ENCODE measurements around the gene HDAC10. TPM values are rescaled to one million over a fixed set of nuclear protein-coding genes. Genes with fewer than 3 reads are reported as not detected.
"Not testable (repeated sequence)": the region's sequence is repeated elsewhere in the genome, so short reads cannot be mapped to it uniquely, and the experiment has no call there.

HDAC10 gene
- total RNA-seq, 2 donors from 2014 or later, result 66.4 to 67.5 TPM

DNA sequence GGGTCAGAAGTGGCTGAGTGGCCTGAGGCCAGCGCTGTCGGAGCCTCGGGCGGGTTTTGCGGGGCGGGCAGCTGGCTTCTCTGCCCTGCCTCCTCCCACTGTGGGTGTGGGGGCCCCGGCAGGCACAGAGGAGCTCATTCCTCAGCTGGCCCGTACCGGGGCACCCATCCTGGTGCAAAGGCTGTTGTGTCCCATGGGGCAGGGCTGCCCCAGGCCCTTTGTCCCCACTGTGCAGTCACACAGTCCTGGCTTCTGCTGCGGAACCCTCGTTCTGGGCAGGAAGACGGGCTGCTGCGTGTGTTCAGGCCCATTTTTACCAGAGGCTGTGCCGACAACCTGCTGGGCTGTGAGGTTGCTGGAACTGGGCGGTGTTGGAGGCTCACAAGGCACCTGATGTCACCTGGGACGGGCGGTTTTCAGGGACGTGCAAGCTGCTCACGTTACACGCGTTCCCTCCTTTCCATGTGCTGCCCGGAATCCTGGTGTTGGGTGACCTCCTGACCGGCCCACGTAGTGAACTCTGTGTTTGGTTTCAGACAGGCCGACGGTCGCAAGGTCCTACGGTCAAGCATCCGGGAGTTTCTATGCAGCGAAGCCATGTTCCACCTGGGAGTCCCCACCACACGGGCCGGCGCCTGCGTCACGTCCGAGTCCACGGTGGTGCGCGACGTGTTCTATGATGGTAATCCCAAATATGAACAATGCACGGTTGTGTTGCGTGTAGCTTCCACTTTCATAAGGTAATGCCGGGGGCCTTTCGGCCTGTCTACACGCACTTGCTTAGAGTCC lies 45.1 kb downstream of the HDAC10 start:
- H3K27me3 Mint-ChIP-seq, result no peaks in the 10 kb centered on the region
- peaks cover 52% of the 10 kb centered on the region for H3K36me3 Mint-ChIP-seq (ENCODE audit: low read depth)

DNA sequence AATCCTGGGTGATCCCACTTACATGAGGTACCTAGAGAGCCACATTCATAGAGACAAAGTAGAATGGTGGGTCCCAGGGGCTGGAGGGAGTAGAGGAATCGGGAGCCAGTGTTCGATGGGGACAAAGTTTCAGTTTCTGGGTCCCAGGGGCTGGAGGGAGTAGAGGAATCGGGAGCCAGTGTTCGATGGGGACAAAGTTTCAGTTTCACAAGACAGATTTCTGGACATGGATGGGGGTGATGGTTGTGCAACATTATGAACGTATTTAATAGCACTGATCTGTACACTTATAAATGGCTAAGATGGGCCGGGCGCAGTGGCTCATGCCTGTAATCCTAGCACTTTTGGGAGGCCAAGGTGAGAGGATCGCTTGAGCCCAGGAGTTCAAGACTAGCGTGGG lies 46.1 kb downstream of the HDAC10 start:
- not testable (repeated sequence) for H3K9me3 Mint-ChIP-seq; H3K4me1 Mint-ChIP-seq; H3K27ac Mint-ChIP-seq; H3K27me3 Mint-ChIP-seq; ATAC-seq (replicated peaks); H3K4me3 Mint-ChIP-seq
- peaks cover 45% of the 10 kb centered on the region for H3K36me3 Mint-ChIP-seq (ENCODE audit: low read depth)

More for the DNA sequence above, 45.1 kb downstream of the HDAC10 start:
- ATAC-seq (replicated peaks), result no peak
- peaks cover 9% of the 10 kb centered on the region for H3K4me1 Mint-ChIP-seq
- H3K9me3 Mint-ChIP-seq, result no peaks in the 10 kb centered on the region
- H3K27ac Mint-ChIP-seq, result no peak overlapping the region
- no peak overlapping the region for H3K4me3 Mint-ChIP-seq

DNA sequence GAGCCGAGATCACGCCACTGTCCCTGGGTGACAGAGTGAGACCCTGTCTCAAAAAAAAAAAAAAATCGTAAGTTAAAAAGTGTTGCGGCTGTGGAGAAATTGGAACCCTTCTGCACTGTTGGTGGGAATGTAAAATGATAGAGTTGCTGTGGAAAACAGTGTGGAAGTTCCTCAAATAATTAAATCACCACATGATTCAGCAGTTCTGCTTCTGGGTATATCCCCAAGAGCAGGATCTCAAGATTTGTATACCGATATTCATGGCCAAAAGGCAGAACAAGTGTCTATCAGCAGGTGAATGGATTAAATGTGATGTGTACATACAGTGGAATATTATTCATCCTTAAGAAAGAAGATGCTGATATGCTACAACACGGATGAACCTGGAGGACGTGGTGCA lies 46.5 kb downstream of the HDAC10 start:
- H3K36me3 Mint-ChIP-seq (ENCODE audit: low read depth), result peaks cover 41% of the 10 kb centered on the region
- peaks cover 4% of the 10 kb centered on the region for H3K4me1 Mint-ChIP-seq
- no peaks in the 10 kb centered on the region for H3K27me3 Mint-ChIP-seq
- no peak overlapping the region for H3K27ac Mint-ChIP-seq
- H3K4me3 Mint-ChIP-seq, result no peak overlapping the region
- no peak for ATAC-seq (replicated peaks)
- no peaks in the 10 kb centered on the region for H3K9me3 Mint-ChIP-seq

DNA sequence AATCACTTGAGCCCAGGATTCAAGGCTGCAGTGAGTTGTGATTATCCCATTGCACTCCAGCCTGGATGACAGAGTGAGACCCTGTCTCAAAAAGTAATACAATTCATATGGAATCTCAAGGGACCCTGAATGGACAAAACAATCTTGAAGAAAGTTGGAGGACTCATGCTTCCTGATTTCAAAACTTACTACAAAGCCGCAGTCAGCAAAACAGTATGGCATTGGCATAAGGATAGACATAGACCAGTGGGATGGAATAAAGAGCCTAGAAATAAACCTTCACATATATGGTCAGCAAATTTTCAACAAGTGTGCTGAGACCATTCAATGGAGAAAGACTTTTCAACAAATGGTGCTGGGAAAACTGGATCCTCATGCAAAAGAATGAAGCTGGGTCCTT lies 47.8 kb downstream of the HDAC10 start:
- Mint-ChIP-seq H3K27me3 (no peaks in the 10 kb centered on the region), H3K4me3 (no peak overlapping the region), H3K27ac (no peak overlapping the region), H3K9me3 (no peaks in the 10 kb centered on the region), H3K36me3 (ENCODE audit: low read depth) (peaks cover 44% of the 10 kb centered on the region), H3K4me1 (peaks cover 3% of the 10 kb centered on the region)
- no peak for ATAC-seq (replicated peaks)

DNA sequence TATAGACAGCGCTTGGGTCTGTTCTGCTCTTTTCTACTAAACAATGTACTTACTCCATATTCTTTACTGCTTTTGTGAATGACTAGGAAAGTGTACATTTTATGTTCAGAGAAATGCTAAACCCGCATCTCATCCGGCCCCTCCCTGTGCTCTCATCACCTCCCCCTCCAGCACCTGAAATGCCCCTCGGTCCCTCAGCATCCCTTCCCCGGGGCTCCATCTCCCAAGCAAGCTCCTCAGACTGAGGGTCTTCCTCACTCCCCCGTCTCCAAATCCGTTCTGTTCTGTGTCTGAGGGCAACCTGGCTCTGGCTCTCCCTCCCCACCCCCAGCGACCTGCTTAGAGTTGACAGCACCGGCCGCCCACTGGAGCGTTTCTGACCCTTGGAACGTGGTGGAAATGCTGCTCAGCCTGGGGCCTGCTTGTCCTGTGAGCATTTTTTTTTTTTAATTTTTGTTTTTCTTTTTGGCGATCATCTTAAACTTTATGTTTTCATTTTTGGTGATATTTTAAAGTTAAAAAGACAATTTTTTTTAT lies 48.9 kb downstream of the HDAC10 start:
- Mint-ChIP-seq H3K4me3 (peak overlapping the region; percentile 78), H3K9me3 (no peaks in the 10 kb centered on the region), H3K36me3 (ENCODE audit: low read depth) (peaks cover 44% of the 10 kb centered on the region), H3K27ac (peak overlapping the region; percentile 56), H3K27me3 (no peaks in the 10 kb centered on the region), H3K4me1 (peaks cover 3% of the 10 kb centered on the region)
- ATAC-seq (replicated peaks), result no peak

DNA sequence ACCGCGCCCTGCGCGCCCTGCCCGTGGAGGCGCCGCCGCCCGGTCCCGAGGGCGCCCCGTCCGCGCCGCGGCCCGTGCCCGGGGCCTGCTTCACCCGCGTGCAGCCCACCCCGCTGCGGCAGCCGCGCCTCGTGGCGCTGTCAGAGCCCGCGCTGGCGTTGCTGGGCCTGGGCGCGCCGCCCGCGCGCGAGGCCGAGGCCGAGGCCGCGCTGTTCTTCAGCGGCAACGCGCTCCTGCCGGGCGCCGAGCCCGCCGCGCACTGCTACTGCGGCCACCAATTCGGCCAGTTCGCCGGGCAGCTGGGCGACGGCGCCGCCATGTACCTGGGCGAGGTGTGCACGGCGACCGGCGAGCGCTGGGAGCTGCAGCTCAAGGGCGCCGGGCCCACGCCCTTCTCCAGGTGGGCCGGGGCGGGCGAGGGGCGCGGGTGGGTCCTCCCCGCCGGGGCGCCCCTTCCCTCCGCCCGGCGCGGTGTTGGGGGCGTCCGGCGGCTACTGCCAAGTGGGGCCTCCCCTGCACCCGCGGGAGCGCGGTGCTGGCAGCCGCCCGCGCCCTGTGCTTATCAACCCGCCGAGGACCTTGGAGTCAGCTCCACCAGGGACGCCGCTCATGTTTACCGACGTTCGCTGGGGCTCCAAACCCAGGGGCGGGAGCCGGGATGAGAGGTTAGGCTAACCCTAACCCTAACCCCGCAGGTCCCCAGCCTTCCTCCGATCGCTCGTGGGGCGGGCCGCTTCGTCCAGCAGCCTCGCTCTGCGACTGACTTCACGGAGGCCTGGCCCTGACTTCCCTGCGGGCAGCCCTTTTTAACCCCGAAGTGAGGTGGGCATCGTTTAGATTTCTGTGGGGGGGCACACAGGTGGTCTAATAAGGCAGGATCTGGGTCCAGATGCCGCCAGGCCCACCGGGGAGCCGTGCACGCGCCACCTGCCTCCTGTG lies 49.6 kb downstream of the HDAC10 start:
- Mint-ChIP-seq H3K27ac (peak overlapping the region; percentile 56), H3K9me3 (no peaks in the 10 kb centered on the region), H3K36me3 (ENCODE audit: low read depth) (peaks cover 48% of the 10 kb centered on the region), H3K27me3 (no peaks in the 10 kb centered on the region), H3K4me1 (peaks cover 3% of the 10 kb centered on the region), H3K4me3 (peak overlapping the region; percentile 78)
- peak; percentile 32 for ATAC-seq (replicated peaks)

DNA sequence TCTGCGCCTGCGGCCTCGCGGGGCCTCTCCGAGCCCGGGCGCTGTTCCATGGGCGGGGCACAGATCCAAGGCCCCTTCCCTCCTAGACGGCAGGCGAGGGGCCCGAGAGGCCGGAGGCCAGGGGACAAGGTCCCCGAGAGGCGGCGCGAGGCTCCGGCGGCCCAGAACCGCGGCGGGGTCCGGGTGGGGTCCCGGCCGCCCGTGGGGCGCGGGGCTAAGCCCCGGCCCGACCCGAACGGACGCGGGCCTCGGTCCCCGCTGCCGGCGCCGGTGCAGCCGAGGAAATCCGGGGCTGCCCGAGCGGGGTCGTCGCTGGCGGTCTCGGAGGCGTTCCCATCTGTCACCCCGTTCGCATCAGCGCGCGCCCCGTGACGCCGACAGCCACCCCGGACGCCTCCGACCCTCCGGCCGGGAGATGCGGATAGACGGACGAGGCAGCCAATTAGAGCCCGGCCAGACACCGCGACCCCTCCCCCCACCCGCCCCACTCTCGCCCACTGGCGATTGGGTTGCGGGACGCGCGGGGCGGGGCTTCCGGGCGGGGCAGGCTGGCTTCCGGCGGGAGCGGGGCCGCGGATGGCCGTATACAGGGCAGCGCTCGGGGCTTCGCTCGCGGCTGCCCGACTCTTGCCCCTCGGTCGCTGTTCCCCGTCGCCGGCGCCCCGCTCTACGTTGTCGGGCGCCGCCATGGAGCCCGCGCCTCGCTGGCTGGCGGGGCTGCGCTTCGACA lies 50.4 kb downstream of the HDAC10 start, which contains the start of gene SELENOO:
SELENOO (plus strand) TSS at position 551 of the 730 bp plus-strand sequence; CDS start at position 577, 26 bp downstream.
- Mint-ChIP-seq H3K36me3 (ENCODE audit: low read depth) (peaks cover 53% of the 10 kb centered on the region), H3K4me1 (peaks cover 3% of the 10 kb centered on the region), H3K9me3 (no peaks in the 10 kb centered on the region), H3K4me3 (peak within 1 kb of the TSS; percentile 78), H3K27ac (peak within 1 kb of the TSS; percentile 56), H3K27me3 (no peaks in the 10 kb centered on the region)
- peak; percentile 92 for ATAC-seq (replicated peaks)

DNA sequence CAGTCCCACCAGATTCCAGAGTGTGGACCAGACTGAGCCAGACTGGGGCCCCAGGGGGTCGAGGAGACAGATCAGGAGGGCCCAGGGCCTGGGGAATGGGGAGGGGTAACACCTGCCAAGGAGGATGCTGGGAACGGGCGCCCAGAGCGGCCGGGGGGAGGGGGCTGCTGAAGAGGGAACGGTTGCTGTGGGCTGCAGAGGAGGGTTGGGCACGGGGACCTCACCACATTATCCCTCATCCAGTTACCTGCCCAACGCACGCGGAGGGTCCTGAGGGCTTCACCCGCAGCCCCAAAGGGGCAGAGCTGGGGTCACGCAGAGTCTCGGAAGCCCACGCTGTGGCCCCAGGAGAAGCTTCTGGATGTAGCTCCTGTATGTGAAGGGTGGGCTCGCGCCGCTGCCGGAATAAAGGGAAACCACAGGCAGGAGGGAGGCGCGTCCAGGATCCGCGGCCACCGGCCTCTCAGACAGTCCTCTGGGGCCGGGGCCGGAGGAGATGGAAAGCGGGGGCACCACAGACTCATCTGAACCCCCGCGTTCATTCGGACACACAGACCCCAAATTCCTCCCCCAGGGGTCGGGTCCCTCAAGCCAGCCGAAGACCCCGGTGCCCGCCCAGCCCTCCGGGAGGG lies 51.1 kb downstream of the HDAC10 start:
- H3K9me3 Mint-ChIP-seq, result no peaks in the 10 kb centered on the region
- peaks cover 3% of the 10 kb centered on the region for H3K4me1 Mint-ChIP-seq
- peak overlapping the region; percentile 58 for H3K4me3 Mint-ChIP-seq
- peaks cover 55% of the 10 kb centered on the region for H3K36me3 Mint-ChIP-seq (ENCODE audit: low read depth)
- peak; percentile 2 for ATAC-seq (replicated peaks)
- H3K27me3 Mint-ChIP-seq, result no peaks in the 10 kb centered on the region
- no peak overlapping the region for H3K27ac Mint-ChIP-seq

DNA sequence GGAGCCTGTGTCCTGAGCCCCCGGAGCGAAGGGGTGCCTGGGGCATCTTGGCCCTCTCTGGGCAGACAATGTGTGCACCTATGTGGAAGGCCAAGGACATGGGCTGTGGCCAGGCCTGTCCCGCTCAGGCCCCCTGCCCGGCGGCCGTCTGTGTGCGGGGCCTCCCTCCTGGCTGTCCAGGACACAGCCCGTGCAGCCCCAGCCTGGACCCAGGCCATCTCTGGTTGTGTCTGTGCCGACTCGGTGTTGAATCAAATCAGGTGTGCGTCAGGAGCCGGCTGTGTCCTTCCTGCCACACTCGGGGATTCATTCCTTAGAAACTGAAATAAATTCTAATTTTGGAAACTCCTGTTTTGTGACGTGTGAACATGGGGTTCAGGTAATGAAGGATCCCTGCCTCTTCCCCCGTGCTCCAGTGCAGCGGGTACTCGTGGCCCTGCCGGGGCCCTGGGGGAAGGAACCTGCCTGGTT lies 51.8 kb downstream of the HDAC10 start:
- Mint-ChIP-seq H3K36me3 (ENCODE audit: low read depth) (peaks cover 53% of the 10 kb centered on the region), H3K27ac (no peak overlapping the region), H3K4me3 (peak overlapping the region; percentile 58), H3K9me3 (no peaks in the 10 kb centered on the region), H3K4me1 (peaks cover 3% of the 10 kb centered on the region), H3K27me3 (no peaks in the 10 kb centered on the region)
- no peak for ATAC-seq (replicated peaks)

DNA sequence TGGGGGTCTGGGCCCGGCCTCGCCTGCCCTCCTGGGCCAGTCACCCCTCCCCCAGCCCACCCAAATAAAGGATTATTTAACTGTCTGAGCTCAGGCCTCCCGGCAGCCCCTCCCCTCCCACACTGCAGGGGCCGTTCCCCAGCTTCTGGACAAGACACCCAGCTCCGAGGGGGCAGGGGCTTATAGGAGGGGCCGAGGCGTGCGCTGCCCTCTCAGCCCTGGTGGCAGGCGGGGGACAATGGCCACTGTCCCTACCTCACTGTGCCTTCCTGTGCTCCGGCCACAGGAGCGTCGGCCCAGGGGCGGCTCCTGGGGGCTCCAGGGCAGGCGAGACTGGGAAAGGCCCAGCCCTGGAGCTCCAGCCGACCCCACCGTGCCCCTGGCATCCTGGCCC lies 52.4 kb downstream of the HDAC10 start:
- Mint-ChIP-seq H3K27ac (no peak overlapping the region), H3K36me3 (ENCODE audit: low read depth) (peaks cover 46% of the 10 kb centered on the region), H3K9me3 (no peaks in the 10 kb centered on the region), H3K4me3 (no peak overlapping the region), H3K4me1 (peaks cover 3% of the 10 kb centered on the region), H3K27me3 (no peaks in the 10 kb centered on the region)
- no peak for ATAC-seq (replicated peaks)

DNA sequence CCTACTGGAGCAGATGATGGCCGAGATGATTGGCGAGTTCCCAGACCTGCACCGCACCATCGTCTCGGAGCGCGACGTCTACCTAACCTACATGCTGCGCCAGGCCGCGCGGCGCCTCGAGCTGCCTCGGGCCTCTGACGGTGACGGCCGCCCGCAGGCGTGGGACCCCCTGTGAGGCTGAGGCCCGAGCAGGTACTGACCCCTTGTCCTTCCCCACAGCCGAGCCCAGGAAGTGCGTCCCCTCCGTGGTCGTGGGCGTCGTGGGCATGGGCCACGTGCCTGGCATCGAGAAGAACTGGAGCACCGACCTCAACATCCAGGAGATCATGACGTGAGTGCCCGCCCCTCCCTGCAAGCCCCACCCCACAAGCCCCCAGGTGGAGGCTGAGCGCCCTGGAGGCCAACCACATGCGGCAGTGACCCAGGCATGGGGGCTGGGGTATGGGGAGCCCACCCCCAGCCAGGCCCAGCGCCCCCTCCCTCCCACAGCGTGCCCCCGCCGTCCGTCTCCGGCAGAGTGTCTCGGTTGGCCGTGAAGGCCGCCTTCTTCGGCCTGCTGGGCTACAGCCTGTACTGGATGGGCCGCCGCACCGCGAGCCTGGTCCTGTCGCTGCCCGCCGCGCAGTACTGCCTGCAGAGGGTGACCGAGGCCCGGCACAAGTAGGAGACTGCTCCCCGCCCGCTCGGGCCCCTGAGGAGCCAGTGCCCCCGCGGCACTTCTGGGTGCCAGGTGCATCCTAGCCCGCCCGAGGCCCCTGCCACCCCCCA lies 53.0 kb downstream of the HDAC10 start:
- ATAC-seq (replicated peaks), result no peak
- Mint-ChIP-seq H3K9me3 (no peaks in the 10 kb centered on the region), H3K4me1 (peaks cover 3% of the 10 kb centered on the region), H3K27ac (no peak overlapping the region), H3K4me3 (no peak overlapping the region), H3K27me3 (no peaks in the 10 kb centered on the region), H3K36me3 (ENCODE audit: low read depth) (peaks cover 40% of the 10 kb centered on the region)

DNA sequence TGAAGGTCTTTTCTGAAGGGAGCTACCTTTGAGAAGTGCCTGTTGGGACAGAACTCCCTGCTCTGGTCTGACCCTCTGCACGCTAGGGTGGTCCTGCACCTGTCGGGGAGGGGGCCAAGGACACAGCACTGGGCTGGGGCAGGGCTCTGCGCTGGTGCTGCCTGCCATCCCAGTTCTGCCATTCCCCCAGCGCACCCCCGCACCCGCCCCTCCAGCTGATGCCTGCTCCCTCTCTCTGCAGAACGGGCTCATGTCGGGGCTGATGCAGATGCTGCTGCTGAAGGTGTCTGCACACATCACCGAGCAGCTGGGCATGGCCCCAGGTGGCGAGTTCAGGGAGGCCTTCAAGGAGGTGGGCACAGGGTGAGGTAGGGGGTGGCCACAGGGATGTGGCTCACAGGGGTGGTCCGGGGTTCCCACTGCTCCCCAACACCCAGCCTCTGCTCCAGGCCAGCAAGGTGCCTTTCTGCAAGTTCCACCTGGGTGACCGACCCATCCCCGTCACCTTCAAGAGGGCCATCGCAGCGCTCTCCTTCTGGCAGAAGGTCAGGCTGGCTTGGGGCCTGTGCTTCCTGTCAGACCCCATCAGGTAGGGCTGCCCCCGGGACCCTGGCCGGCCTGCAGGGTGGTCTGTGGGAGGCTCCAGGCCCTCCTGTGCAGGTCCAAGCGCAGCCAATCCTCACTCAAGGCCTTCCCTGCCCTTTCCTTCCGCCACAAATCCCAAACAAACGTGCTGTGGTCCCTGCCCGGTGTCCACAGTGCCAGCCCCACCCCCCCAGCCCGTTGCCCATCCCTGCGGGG lies 53.9 kb downstream of the HDAC10 start:
- Mint-ChIP-seq H3K4me1 (peaks cover 3% of the 10 kb centered on the region), H3K27ac (no peak overlapping the region), H3K27me3 (no peaks in the 10 kb centered on the region), H3K36me3 (ENCODE audit: low read depth) (peaks cover 38% of the 10 kb centered on the region), H3K4me3 (no peak overlapping the region), H3K9me3 (no peaks in the 10 kb centered on the region)
- ATAC-seq (replicated peaks), result no peak

Data from activated T-helper 17 cell treated with anti-CD3 and anti-CD28 coated beads, Interleukin-2, amount 50 U/mL, for 72 hours (primary cell).